GM12801 (cell line): Measurements from ENCODE around the gene CADPS.

Source experiments
- TF ChIP-seq, protein P1 (sequence below): IDR thresholded peaks from one replicate; pipeline ENCODE4 v1.5.1; 2011; ENCODE audit warnings: control low read depth; ENCODE audit not compliant: insufficient read length; ENCODE audit errors: extremely low read depth

CADPS gene

DNA sequence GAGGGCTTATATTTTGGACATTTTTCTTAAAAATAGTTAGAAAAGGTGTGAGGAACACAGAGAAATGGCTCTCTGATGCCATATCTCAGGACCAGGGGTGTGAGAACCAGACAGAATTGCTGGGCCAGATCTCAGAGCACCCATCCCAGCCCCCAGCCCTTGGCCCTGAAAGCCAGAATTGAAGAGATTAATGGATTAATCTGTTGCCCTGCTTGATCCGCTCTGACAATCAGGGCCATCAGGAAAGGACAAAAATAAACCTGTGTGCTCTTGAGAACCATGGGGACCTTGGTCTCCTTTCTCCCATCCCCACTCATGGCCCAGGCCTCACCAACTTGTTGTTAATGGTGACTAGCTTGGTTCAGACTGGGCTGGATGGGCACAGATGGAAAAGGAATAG lies 113.5 kb downstream of the CADPS start:
- TF ChIP-seq, protein P1, sequence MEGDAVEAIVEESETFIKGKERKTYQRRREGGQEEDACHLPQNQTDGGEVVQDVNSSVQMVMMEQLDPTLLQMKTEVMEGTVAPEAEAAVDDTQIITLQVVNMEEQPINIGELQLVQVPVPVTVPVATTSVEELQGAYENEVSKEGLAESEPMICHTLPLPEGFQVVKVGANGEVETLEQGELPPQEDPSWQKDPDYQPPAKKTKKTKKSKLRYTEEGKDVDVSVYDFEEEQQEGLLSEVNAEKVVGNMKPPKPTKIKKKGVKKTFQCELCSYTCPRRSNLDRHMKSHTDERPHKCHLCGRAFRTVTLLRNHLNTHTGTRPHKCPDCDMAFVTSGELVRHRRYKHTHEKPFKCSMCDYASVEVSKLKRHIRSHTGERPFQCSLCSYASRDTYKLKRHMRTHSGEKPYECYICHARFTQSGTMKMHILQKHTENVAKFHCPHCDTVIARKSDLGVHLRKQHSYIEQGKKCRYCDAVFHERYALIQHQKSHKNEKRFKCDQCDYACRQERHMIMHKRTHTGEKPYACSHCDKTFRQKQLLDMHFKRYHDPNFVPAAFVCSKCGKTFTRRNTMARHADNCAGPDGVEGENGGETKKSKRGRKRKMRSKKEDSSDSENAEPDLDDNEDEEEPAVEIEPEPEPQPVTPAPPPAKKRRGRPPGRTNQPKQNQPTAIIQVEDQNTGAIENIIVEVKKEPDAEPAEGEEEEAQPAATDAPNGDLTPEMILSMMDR, result no peak

DNA sequence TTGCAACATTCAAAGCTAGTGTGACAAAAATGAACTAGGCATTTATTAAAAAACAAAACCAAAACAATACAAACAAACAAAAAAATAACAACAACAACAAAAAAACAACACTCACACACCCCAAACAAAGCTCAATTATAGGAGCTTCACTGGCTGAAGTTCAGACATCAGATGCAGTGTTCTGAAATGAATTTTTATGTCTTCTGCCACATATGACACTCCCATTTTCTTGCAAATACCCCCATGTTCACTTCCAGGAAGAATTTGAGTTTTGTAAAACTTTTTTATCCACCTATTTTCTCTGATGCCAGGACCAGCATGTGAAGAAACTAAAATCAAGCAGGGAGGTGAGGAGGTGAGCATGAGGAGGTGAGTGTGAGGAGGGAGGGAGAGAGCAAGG lies 113.9 kb downstream of the CADPS start:
- TF ChIP-seq, protein P1, result no peak

DNA sequence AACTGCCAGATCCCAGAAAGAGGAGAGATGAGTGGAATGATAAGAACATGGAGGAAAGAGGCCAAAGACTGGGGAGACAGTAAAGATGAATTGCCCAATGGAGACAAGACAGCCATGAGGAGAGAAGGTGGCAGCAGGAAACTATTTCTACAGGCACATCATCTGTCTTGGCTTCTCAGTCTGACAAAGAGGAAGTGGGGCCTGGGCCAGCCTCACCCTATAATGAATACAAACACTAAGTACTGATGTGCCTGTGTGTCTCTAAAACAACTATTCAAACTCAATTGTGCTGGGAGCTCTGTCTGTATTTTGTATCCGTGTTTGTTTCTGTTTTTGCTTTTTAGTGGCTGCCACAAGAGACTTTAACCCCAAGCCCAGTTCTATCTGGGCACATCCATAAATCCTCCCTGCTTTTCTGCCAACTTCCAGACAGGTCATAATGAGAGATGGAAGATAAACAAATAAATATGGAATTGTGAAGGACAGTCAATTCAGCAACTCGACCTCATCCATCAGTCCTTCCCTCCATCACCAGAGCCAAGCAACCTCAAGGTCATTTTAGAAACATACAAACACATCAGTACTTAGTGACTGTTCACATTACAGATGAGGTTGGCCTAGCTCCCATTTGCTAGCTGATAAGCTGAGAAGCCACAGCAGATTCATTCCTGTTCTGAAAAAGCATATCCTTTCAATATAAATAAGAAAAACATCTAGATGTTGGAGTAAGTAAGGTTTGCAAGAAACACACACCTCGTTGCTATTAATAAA lies 116.7 kb downstream of the CADPS start:
- TF ChIP-seq, protein P1, result no peak

DNA sequence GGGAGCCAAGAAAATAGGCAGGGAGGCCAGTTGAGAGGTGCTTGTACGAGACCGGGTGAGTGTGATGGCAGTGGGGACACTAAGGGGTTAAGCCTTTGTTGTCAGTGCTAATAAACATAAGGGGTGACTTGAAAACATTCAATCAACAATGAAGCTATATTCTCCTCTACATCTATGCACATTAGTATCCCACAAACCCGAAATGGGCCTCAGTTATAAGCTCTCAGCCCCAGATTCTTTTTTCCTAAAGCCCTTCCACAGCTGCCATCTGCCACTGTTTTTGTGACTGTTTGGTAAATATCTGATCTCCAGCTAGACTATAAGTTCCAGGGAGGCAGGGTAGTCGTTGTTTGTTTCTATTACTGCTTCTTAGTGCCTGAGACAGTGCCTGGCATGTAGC lies 118.2 kb downstream of the CADPS start:
- TF ChIP-seq, protein P1, result no peak

DNA sequence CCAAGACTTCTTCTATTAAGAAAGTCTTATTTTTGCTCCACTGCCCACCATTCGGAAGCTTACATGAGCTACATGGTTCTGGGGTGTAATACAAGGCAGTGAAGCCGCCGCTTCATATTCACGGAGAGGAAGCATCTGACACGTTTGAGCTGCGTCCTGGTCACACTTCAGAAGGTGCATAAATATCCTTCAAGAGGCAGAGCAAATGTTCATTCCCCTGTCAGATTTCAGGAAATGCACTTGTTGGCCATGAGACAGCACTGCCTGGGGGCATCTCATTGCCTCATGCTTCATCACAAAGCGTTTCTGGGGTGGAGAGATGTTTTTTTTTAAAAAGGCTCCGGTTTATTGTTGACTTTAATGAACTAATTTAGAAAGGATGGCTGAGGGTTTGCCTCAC lies 119.9 kb downstream of the CADPS start:
- TF ChIP-seq, protein P1, result no peak

DNA sequence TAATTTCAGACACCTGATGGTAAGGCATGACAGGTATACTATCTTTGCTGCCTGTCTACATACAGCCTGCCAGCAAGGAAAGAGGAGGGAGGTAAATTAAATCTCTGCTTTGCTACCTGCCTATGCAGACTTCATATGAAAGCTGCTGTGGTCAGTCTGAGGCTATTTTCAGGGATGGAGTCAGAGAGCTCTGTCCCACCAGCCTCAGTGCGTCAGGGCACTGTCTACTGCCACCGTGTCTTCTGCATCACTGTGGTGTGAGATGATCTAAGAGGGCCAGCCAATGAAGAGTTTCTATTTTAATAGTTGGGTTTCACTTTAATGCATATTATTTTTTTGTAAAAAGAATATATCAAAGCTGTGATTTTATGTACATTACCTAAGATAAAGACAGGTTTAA lies 125.6 kb downstream of the CADPS start:
- TF ChIP-seq, protein P1, result no peak

DNA sequence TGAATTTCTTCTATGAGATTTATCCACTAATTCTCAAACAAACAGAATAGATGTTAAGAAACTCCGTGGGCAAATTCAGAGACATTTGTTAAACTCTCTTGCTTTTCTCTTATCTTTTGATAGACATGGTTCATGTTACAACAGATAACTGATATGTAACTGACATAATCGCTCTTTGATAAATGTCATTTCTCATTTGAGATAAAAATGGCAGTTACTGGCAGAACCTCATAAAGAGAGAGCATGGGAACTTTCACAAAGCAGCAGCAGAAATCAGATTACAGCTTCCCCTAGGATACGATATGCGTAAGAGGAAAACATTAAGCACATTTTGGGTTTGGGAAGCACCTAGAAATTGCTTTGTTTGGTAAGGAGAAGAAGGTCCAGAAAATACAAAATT lies 126.1 kb downstream of the CADPS start:
- TF ChIP-seq, protein P1, result no peak
